ENCODE measurements around the gene MIB2. TPM values are rescaled to one million over a fixed set of nuclear protein-coding genes. Genes with fewer than 3 reads are reported as not detected.

MIB2 gene
- total and polyA plus RNA-seq, 5 donors from 2014 or later = 15.9 to 58.2 (median 19.7) TPM

DNA sequence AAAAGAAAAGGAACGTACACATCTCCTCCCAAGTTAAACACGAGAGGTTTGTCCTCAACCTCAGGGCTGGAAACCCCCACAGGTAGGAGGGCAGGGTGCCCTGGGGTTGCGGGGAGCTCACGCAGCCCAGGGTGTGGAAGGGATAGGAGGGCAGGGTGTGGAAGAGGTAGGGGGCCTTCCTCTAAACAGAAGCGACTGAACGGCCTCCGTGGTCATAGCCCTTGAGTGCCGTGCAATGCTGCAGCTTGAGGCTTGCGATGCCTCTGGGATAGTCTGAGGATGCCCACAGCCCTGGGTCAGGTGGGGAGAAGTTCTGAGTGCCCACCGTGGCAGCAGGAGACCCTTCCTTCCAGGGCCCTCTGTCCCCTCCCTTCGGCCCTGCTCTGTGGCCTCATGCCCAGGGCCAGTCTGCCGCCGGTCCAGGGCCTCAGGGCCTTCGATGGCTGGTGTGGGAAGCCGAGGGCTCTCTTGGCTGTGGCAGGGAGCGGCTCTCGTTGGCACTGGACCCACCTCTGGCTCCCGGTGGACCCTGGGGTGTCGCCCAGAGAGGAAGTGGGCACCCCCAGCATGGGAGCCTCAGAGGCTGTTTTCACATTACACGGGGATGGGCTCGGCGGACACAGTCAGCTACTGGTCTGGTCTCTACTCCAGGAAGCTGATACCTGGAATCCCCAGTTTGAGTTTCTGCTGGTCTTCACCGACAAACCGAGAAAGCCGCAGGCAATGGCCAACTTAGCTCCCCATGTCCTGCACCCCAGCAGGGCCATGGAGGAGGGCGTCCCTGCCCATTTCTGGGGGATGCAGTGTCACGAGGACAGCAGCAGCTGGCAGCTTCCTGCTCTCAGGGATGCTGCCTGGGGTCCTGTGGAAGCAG lies 49.9 kb downstream of the MIB2 start:
- Histone ChIP-seq H3K36me3 (ENCODE audit: control insufficient read depth, insufficient read depth, low read length) (peaks cover 27% of the 10 kb centered on the region), H3K4me1 (ENCODE audit: control insufficient read depth, insufficient read depth, low read length, poor library complexity, severe bottlenecking) (no peaks in the 10 kb centered on the region), H3K27ac (ENCODE audit: insufficient read depth, low read length, poor library complexity, severe bottlenecking) (no peak overlapping the region), H3K9me3 (ENCODE audit: control insufficient read depth in 2 of 2, low read length in 2 of 2) (no peaks in the 10 kb centered on the region), H3K27me3 (ENCODE audit: control insufficient read depth, insufficient read depth, low read length) (no peaks in the 10 kb centered on the region), H3K4me3 (ENCODE audit: low read depth, low read length) (no peak overlapping the region)
- Mint-ChIP-seq H3K27ac (peak overlapping the region in 1 of 3 donors; percentile 38), H3K4me1 (peaks cover 0 to 7% (median 2%) of the 10 kb centered on the region in 4 donors), H3K36me3 (peaks cover 4% of the 10 kb centered on the region), H3K9me3 (no peaks in the 10 kb centered on the region), H3K27me3 (no peaks in the 10 kb centered on the region), H3K4me3 (no peak overlapping the region)
- DNase-seq (no peak), ATAC-seq (ENCODE audit: low read depth in 2 of 2) (no peak)

DNA sequence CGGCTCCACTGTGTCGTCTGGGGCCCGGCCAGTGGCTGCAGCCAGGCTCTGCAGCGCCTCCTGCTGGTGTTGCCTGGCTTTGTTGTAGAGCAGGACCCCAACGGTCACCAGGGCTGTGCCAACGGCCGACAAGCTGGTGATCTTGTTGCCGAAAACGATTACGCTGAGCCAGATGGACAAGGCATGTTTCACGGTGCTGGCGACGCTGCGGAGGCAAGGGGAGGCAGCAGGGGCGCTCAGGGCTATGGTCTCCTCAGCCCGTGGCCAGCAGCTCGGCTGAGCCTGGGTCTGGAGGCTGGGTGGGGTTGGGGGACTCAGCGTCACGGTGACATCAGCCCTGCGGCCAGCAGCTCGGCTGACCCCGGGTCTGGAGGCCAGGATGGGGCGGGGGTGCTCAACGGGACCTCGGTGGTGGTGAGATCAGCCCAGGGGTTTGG lies 50.5 kb downstream of the MIB2 start:
- Histone ChIP-seq H3K27ac (ENCODE audit: insufficient read depth, low read length, poor library complexity, severe bottlenecking) (no peak overlapping the region), H3K4me1 (ENCODE audit: control insufficient read depth, insufficient read depth, low read length, poor library complexity, severe bottlenecking) (no peaks in the 10 kb centered on the region), H3K36me3 (ENCODE audit: control insufficient read depth, insufficient read depth, low read length) (peaks cover 27% of the 10 kb centered on the region), H3K27me3 (ENCODE audit: control insufficient read depth, insufficient read depth, low read length) (no peaks in the 10 kb centered on the region), H3K4me3 (ENCODE audit: low read depth, low read length) (no peak overlapping the region), H3K9me3 (ENCODE audit: control insufficient read depth in 2 of 2, low read length in 2 of 2) (no peaks in the 10 kb centered on the region)
- Mint-ChIP-seq H3K4me3 (no peak overlapping the region), H3K9me3 (no peaks in the 10 kb centered on the region), H3K4me1 (peaks cover 0 to 7% (median 2%) of the 10 kb centered on the region in 4 donors), H3K27ac (peak overlapping the region in 1 of 3 donors; percentile 25), H3K36me3 (peaks cover 4% of the 10 kb centered on the region), H3K27me3 (no peaks in the 10 kb centered on the region)
- DNase-seq (peak in 1 of 3 donors; percentile 19), ATAC-seq (ENCODE audit: low read depth in 2 of 2) (no peak)

DNA sequence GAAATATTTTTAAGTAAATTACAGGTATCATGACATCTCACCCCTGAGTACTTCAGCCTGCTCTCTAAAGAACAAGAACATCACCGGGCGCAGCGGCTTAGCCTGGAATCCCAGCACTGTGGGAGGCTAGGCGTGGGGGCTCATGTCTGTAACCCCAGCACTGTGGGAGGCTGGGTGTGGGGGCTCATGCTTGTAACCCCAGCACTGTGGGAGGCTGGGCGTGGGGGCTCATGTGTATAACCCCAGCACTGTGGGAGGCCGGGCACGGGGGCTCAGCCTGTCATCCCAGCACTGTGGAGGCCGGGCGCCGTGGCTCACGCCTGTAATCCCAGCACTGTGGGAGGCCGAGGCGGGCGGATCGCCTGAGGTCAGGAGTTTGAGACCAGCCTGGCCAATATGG lies 51.2 kb downstream of the MIB2 start:
- DNase-seq (no peak), ATAC-seq (ENCODE audit: low read depth in 2 of 2) (no peak)
- Histone ChIP-seq H3K27ac (ENCODE audit: insufficient read depth, low read length, poor library complexity, severe bottlenecking) (no peak overlapping the region), H3K9me3 (ENCODE audit: control insufficient read depth in 2 of 2, low read length in 2 of 2) (no peaks in the 10 kb centered on the region), H3K27me3 (ENCODE audit: control insufficient read depth, insufficient read depth, low read length) (no peaks in the 10 kb centered on the region), H3K36me3 (ENCODE audit: control insufficient read depth, insufficient read depth, low read length) (peaks cover 31% of the 10 kb centered on the region), H3K4me3 (ENCODE audit: low read depth, low read length) (no peak overlapping the region), H3K4me1 (ENCODE audit: control insufficient read depth, insufficient read depth, low read length, poor library complexity, severe bottlenecking) (no peaks in the 10 kb centered on the region)
- peaks cover 4% of the 10 kb centered on the region for H3K36me3 Mint-ChIP-seq
- H3K4me1 Mint-ChIP-seq = peaks cover 0 to 5% (median 2%) of the 10 kb centered on the region in 4 donors
- no peaks in the 10 kb centered on the region for H3K9me3 Mint-ChIP-seq
- H3K27ac Mint-ChIP-seq = peak overlapping the region in 2 of 3 donors; percentile 25 to 80
- H3K27me3 Mint-ChIP-seq = no peaks in the 10 kb centered on the region
- H3K4me3 Mint-ChIP-seq = peak overlapping the region in 1 of 4 donors; percentile 27

DNA sequence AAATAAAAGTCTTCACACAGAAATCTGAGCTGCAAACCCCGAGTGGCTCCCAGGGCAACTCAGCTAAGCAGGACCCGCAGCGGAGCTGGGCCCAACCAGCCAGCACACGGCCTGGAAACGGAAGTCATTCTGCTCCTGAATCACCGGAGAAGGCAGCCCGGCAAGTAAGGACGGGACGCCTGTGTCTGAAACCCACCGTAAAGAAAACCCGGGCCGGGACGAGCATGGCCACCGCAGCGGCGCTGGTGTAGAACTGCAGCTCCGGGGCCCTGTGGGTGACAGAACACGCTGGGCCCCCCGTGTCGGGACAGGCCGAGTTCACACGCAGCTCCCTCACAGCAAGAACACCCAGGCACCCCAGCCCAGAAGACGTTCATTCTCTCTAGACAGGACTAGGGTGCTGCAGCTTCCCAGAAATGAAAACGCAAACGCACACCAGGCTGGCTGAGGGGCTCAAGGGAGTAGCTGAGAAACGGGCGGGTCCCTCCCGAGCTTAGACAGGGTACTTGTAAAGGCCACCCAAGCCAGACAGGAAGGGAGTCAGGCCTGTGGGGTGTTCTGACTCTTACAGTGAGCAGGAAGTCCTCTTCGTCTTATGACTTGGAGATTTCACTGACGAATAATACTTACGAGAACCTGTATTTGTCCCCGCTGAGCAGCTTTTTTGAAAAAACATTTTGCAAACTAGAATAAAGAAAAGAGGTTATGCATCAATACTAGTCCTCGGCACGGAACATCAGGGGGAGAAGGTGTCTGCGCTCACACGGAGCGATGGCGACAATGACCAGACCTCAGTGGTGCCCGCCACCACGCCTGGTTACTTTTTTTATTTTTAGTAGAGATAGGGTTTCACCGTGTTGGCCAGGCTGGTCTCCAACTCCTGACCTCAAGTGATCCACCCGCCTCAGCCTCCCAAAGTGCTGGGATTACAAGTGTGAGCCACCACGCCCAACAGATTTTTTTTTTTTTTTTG lies 54.5 kb downstream of the MIB2 start:
- no peak for ATAC-seq (ENCODE audit: low read depth in 2 of 2)
- peaks cover 36% of the 10 kb centered on the region for H3K36me3 ChIP-seq (ENCODE audit: control insufficient read depth, insufficient read depth, low read length)

DNA sequence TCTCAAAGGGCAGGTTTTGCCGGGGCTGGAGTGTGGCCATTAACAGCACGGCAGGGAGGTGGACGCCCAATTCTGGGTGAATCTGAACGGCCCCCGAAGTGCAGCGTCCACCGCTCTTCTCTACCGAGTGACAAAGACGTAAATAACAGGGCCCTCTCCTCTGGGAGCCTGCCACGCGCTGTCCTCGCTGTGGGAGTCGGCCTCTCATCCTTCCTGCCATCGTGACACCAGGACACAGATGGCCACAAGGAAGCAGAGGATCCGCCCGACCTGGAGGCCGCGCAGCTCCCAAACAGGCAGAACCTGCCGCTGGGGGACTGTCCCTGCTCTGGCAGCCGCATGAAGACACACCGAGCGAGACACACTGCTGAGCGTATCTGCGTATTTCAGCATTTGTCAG lies 55.6 kb downstream of the MIB2 start:
- no peak for DNase-seq
- peaks cover 27% of the 10 kb centered on the region for H3K36me3 ChIP-seq (ENCODE audit: control insufficient read depth, insufficient read depth, low read length)
- Mint-ChIP-seq H3K27ac (no peak overlapping the region), H3K9me3 (no peaks in the 10 kb centered on the region), H3K4me1 (peaks cover 0 to 7% (median under 1%) of the 10 kb centered on the region in 4 donors), H3K36me3 (peaks cover 7% of the 10 kb centered on the region), H3K27me3 (no peaks in the 10 kb centered on the region), H3K4me3 (no peak overlapping the region)
- ATAC-seq (ENCODE audit: low read depth in 2 of 2) = no peak
- no peaks in the 10 kb centered on the region for H3K27me3 ChIP-seq (ENCODE audit: control insufficient read depth, insufficient read depth, low read length)
- H3K4me3 ChIP-seq (ENCODE audit: low read depth, low read length) = no peak overlapping the region
- no peaks in the 10 kb centered on the region for H3K9me3 ChIP-seq (ENCODE audit: control insufficient read depth in 2 of 2, low read length in 2 of 2)
- no peaks in the 10 kb centered on the region for H3K4me1 ChIP-seq (ENCODE audit: control insufficient read depth, insufficient read depth, low read length, poor library complexity, severe bottlenecking)
- H3K27ac ChIP-seq (ENCODE audit: insufficient read depth, low read length, poor library complexity, severe bottlenecking) = no peak overlapping the region

More for the DNA sequence above, 54.5 kb downstream of the MIB2 start:
- no peaks in the 10 kb centered on the region for H3K9me3 ChIP-seq (ENCODE audit: control insufficient read depth in 2 of 2, low read length in 2 of 2)
- H3K4me3 ChIP-seq (ENCODE audit: low read depth, low read length) = no peak overlapping the region
- peak overlapping the region in 1 of 3 donors; percentile 43 for H3K27ac Mint-ChIP-seq
- no peak overlapping the region for H3K4me3 Mint-ChIP-seq
- no peak overlapping the region for H3K27ac ChIP-seq (ENCODE audit: insufficient read depth, low read length, poor library complexity, severe bottlenecking)
- no peaks in the 10 kb centered on the region for H3K9me3 Mint-ChIP-seq
- peak in 1 of 3 donors; percentile 21 for DNase-seq
- peaks cover 7% of the 10 kb centered on the region for H3K36me3 Mint-ChIP-seq
- no peaks in the 10 kb centered on the region for H3K27me3 ChIP-seq (ENCODE audit: control insufficient read depth, insufficient read depth, low read length)
- no peaks in the 10 kb centered on the region for H3K4me1 ChIP-seq (ENCODE audit: control insufficient read depth, insufficient read depth, low read length, poor library complexity, severe bottlenecking)
- H3K27me3 Mint-ChIP-seq = no peaks in the 10 kb centered on the region
- peaks cover 0 to 6% (median under 1%) of the 10 kb centered on the region in 4 donors for H3K4me1 Mint-ChIP-seq

DNA sequence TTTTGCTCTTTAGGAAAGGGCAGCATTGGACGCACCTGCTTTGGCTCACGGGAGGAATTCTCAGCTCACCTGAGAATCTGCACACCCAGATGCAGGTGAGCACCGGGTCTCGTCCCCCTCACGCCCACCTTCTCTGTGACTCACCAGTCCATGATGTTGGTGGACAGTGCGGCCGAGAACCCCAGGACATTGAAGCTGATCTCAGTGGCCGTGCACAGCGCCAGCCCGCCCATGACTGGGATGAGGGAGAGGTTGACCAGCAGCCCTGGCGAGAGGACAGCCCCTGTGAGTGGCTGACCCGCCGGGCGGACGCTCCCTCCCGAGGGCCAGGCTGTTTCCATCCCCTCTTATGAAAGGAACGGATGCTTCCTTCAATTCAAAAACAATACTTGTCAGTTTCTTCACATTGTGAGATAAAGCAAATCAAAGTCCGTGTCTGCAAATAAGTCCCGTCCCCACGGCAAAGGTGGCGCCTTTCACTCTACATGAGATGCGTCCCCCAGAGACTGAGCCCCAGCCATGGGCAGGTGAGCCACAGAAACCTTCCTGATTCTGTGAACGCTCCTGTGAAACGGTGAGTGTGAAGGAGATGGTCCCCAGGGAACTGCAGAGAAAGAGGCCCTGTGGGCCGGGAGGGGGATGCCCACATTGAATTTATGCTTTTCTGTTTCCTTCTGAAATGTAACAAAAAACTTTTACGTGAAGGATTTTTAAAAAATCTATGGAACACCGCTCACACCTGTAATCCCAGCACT lies 56.2 kb downstream of the MIB2 start:
- H3K9me3 Mint-ChIP-seq = no peaks in the 10 kb centered on the region

More for the DNA sequence above, 56.2 kb downstream of the MIB2 start:
- peaks cover 7% of the 10 kb centered on the region for H3K36me3 Mint-ChIP-seq
- Histone ChIP-seq H3K9me3 (ENCODE audit: control insufficient read depth in 2 of 2, low read length in 2 of 2) (no peaks in the 10 kb centered on the region), H3K36me3 (ENCODE audit: control insufficient read depth, insufficient read depth, low read length) (peaks cover 23% of the 10 kb centered on the region), H3K27me3 (ENCODE audit: control insufficient read depth, insufficient read depth, low read length) (no peaks in the 10 kb centered on the region), H3K27ac (ENCODE audit: insufficient read depth, low read length, poor library complexity, severe bottlenecking) (no peak overlapping the region), H3K4me1 (ENCODE audit: control insufficient read depth, insufficient read depth, low read length, poor library complexity, severe bottlenecking) (no peaks in the 10 kb centered on the region), H3K4me3 (ENCODE audit: low read depth, low read length) (no peak overlapping the region)
- H3K4me1 Mint-ChIP-seq = peaks cover 0 to 7% (median under 1%) of the 10 kb centered on the region in 4 donors
- no peak for DNase-seq
- no peak for ATAC-seq (ENCODE audit: low read depth in 2 of 2)
- no peaks in the 10 kb centered on the region for H3K27me3 Mint-ChIP-seq
- no peak overlapping the region for H3K4me3 Mint-ChIP-seq
- H3K27ac Mint-ChIP-seq = peak overlapping the region in 1 of 3 donors; percentile 32
